Right renal pelvis (tissue), 4 donors: Measurements from ENCODE around the gene ACSS1. TPM values are rescaled to one million over a fixed set of nuclear protein-coding genes. Genes with fewer than 3 reads are reported as not detected.

ENCODE experiments used
- DNase-seq, 4 donors: peaks; one replicate each; pipeline ENCODE4 v3.0.0-alpha.2; 2013; ENCODE audit warnings: low read depth in 4 of 4, low spot score in 3 of 4, missing footprints in 1 of 4
- polyA plus RNA-seq, 4 donors: library from polyadenylated mRNA; unstranded; fragments of 120-200 nt; gene quantifications; one replicate each; pipeline ENCODE4 v1.2.1, GENCODE V29; 2013; ENCODE audit not compliant: insufficient read length in 4 of 4

ACSS1 gene
- polyA plus RNA-seq, 4 donors: 31.0 to 36.6 (median 32.0) TPM

- no peak for DNase-seq
Observed at GRCh38 chr20:24996449-24997377, 61.2 kb downstream of the ACSS1 start.

- DNase-seq: no peak
Observed at GRCh38 chr20:24995741-24996448, 62.0 kb downstream of the ACSS1 start.

GRCh38 chr20:24994470-24995368 is 63.2 kb downstream of the ACSS1 start:
- peak in 3 of 4 donors; percentile 65 to 76 (median 69) for DNase-seq

- DNase-seq: no peak
Observed at GRCh38 chr20:24994186-24994465, 63.8 kb downstream of the ACSS1 start.

GRCh38 chr20:24993337-24994185 is 64.4 kb downstream of the ACSS1 start:
- no peak for DNase-seq

GRCh38 chr20:24992487-24993205 is 65.3 kb downstream of the ACSS1 start, which contains the start of gene APMAP:
TSS of gene APMAP (minus strand) at chr20:24992751. CDS start at chr20:24992688, 63 bp downstream.
- DNase-seq: peak; percentile 89 to 96 (median 90)

GRCh38 chr20:24991897-24992486 is 65.9 kb downstream of the ACSS1 start:
- no peak for DNase-seq

- no peak for DNase-seq
Observed at GRCh38 chr20:24990810-24991252, 67.1 kb downstream of the ACSS1 start.

GRCh38 chr20:24989162-24989561 is 68.8 kb downstream of the ACSS1 start:
- no peak for DNase-seq

GRCh38 chr20:24987873-24988835 is 69.8 kb downstream of the ACSS1 start:
- no peak for DNase-seq

- no peak for DNase-seq
Observed at GRCh38 chr20:24987244-24987643, 70.7 kb downstream of the ACSS1 start.

GRCh38 chr20:24986436-24987015 is 71.4 kb downstream of the ACSS1 start:
- DNase-seq: no peak

GRCh38 chr20:24985802-24986201 is 72.1 kb downstream of the ACSS1 start:
- no peak for DNase-seq

GRCh38 chr20:24984961-24985640 is 72.8 kb downstream of the ACSS1 start:
- DNase-seq: no peak

- DNase-seq: no peak
Observed at GRCh38 chr20:24983896-24984295, 74.0 kb downstream of the ACSS1 start.

GRCh38 chr20:24981790-24982189 is 76.1 kb downstream of the ACSS1 start:
- DNase-seq: no peak

- no peak for DNase-seq
Observed at GRCh38 chr20:24981282-24981681, 76.7 kb downstream of the ACSS1 start.
